Measurements from ENCODE around the gene BCL11A.

GRCh38 chr2:60567096-60567495, 13.6 kb upstream of the BCL11A start:
- TF ChIP-seq CTCF (IDR thresholded peaks at IDR 0.05; ENCODE audit: insufficient read depth, low read length, poor library complexity, severe bottlenecking) (no peak), EZH2phosphoT487 (conservative IDR thresholded peaks at IDR 0.05; ENCODE audit: low read length) (no peak)

Measured in SU-DHL-6 (cell line).